GM12864 (cell line): ENCODE results near the gene ICA1.
"Not testable (repeated sequence)": the region's sequence is repeated elsewhere in the genome, so short reads cannot be mapped to it uniquely, and the experiment has no call there.

Source experiments
- DNase-seq: peaks from one replicate; pipeline ENCODE4 v3.0.0-alpha.2; 2011; ENCODE audit warnings: low read depth
- H3K4me3 ChIP-seq: 2 replicates; pipeline ENCODE4 v1.5.1; 2011; ENCODE audit warnings: mild to moderate bottlenecking, low read depth, low read length, control low read depth
- TF ChIP-seq, protein P1 (sequence below): IDR thresholded peaks from 2 replicates; pipeline ENCODE4 v1.5.1; 2011; ENCODE audit warnings: low read depth, mild to moderate bottlenecking, moderate library complexity, low read length, control low read depth, inconsistent platforms; ENCODE audit errors: missing control alignments

Gene ICA1

DNA sequence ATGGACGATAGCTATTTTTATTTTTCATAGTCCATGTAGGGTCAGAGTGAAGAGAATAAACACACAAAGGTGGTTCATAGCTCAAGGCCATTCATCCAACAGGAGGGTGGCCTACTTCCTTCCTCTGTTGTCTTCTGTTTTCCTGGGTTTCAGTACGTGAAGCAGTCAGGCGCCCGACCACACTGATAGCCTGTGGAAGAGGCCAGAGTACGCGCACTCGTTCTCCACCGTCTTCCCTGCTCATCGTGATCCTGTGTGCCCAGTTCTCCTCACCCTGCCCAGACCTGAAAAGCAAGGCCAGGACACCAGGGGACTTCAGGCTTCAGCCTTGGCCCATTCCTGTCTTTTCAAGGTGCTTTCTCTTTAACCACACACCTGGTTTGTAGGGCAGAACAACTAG, 158.7 kb downstream of the ICA1 start:
- DNase-seq, result no peak
- TF ChIP-seq, protein P1, sequence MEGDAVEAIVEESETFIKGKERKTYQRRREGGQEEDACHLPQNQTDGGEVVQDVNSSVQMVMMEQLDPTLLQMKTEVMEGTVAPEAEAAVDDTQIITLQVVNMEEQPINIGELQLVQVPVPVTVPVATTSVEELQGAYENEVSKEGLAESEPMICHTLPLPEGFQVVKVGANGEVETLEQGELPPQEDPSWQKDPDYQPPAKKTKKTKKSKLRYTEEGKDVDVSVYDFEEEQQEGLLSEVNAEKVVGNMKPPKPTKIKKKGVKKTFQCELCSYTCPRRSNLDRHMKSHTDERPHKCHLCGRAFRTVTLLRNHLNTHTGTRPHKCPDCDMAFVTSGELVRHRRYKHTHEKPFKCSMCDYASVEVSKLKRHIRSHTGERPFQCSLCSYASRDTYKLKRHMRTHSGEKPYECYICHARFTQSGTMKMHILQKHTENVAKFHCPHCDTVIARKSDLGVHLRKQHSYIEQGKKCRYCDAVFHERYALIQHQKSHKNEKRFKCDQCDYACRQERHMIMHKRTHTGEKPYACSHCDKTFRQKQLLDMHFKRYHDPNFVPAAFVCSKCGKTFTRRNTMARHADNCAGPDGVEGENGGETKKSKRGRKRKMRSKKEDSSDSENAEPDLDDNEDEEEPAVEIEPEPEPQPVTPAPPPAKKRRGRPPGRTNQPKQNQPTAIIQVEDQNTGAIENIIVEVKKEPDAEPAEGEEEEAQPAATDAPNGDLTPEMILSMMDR, result no peak
- no peak overlapping the region for H3K4me3 ChIP-seq

GRCh38 chr7:8101292-8101691, 160.7 kb downstream of the ICA1 start:
- not testable (repeated sequence) for DNase-seq, H3K4me3 ChIP-seq

DNA sequence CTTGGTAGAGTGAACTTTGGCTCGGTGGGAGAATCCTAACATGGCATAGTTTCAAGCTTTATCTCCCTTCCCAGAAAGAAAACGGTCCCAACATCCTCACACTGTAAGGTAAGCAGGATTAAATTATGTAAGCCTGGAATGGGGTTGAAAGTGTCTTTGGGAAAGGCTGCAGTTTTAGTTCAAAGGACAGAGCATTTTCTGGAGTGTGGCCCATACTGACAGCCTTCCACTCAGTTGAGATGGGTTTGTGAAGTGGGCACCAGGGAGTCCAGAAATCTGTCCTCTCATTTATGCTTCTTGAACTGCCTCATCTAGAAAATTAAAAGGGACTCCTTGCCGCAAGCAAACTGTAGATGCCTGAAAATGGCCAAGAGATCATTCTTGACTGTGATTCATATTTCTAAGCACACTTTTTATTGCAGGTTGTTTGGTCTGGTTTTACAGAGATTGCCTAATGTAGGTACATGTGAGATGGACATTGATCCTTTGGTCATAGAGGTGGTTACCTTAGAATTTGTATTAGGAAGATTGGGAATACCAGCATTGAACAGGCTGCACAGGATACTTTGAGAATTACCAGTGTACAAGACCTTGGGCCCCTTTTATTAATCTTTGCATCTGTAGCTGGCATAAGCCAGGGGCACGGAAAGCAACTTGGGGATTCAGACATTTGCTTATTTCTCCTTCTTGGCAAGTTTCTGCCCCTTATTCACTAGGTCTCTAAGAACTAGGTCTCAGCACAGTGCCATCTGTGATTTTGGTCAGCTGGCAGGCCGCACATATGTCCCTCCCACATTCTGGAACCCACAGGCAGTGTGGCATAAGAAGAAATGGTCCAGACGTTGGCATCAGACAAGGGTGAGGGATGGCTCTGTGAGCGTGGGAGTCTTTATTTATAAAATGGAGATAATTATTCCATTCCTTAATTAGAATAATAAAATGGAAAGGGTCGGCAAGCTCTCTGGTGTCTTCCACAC, 167.5 kb downstream of the ICA1 start:
- no peak for DNase-seq
- TF ChIP-seq, protein P1, result no peak
- no peak overlapping the region for H3K4me3 ChIP-seq

- TF ChIP-seq, protein P1, result no peak
- no peak for DNase-seq
- no peak overlapping the region for H3K4me3 ChIP-seq
Observed at GRCh38 chr7:8092140-8092539, 169.8 kb downstream of the ICA1 start.

DNA sequence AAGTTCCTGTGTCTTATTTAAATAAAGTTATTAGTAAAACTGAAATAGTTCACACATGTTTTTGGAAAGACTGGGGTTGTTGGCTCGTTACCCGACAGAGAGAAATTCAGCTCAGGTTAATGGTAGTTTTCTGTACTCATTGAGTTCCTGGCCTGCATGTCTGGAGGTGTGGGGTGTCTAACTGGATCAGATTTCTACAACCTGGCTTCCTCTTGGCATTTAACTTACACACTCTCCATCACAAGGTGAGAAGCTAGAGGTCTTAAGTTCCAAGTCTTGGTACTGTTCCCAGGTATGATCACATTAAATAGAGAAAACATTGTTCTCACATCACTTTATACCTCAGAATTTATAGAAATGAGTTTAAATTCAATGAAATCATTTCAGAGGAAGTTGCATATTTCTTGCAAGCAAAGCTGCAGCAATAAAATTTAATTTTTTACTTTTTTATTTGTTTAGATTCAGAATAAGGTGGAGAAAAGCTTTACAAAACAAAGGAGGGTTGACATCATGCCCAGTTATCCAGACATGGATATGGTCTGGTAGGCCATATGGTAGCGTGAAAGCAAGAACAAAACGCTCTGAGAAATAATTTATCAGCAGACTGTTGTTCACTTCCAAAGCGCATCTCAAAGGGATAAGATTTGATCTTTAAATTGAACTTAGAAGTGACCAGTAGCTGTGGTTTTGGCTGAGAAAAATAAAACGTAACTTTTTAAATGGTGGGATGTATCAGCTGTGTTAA, 172.8 kb downstream of the ICA1 start:
- no peak for DNase-seq
- TF ChIP-seq, protein P1, result no peak
- no peak overlapping the region for H3K4me3 ChIP-seq

DNA sequence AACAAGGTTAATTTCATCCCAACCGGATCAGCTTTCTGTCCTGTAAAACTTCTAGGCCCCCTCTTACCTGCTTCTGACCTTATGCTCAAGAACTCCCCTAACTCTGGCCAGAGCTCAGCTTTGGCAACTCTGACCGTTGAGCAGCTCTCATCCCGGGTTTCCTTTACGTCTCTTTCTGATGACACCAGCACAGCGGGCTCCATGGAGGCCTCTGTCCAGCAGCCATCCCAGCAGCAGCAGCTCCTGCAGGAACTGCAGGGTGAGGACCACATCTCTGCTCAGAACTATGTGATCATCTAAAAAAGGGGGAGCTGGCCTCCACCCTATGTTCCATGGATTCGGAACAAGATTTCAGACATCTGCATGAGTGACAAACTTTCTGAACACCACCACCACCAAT, 175.7 kb downstream of the ICA1 start:
- TF ChIP-seq, protein P1, result no peak
- DNase-seq, result no peak
- no peak overlapping the region for H3K4me3 ChIP-seq

DNA sequence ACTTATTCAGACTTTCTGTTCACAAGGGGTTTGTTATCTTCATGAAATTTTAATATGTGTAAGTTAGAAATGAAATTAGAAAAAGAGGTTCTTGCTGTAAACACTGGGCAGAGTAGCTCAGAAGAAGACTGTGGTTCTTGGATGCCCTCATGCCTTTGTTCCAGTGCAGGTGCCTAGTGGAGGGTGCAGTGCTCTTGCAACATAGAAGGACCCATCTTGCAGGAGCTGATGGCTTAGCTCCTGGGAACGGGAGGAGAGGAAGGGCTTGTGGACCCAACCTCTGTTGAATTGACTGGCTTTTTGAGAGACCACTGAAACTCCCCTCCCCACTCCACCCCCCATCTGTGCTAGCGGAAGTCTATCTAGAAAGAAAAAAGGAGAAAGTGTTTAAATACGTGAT, 176.5 kb downstream of the ICA1 start:
- no peak for DNase-seq
- H3K4me3 ChIP-seq, result no peak overlapping the region
- TF ChIP-seq, protein P1, result no peak
